ENCODE results near the gene IL1RL2.

Gene IL1RL2

DNA sequence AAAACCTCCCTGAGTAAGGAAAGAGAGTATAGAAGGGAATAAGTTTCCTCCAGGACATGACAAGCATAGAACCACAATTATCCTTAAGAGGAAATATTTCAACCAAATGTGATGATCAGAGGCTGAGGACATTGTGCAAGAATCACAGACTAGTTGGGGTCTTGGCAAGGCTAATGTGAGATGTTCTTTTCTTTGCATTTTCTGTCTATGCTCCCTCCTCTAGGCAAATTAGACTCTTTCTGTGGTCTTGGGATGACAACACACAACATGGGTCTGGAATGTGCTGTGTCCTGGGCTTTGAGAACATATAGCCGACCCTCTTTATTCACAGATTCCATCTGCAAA lies 92.5 kb downstream of the IL1RL2 start:
- Histone ChIP-seq H3K9ac (ENCODE audit: low read length) (no peak overlapping the region), H3K27ac (ENCODE audit: low read length) (no peak overlapping the region), H3K9me3 (ENCODE audit: control insufficient read depth, low read depth, low read length) (peaks cover 5% of the 10 kb centered on the region), H3K36me3 (ENCODE audit: control insufficient read depth, low read depth, low read length) (no peaks in the 10 kb centered on the region), H3K4me3 (ENCODE audit: low read length) (no peak overlapping the region), H3K27me3 (ENCODE audit: control insufficient read depth, insufficient read depth, low read length) (no peaks in the 10 kb centered on the region), H3K4me1 (ENCODE audit: control insufficient read depth, low read depth, low read length) (no peaks in the 10 kb centered on the region)

DNA sequence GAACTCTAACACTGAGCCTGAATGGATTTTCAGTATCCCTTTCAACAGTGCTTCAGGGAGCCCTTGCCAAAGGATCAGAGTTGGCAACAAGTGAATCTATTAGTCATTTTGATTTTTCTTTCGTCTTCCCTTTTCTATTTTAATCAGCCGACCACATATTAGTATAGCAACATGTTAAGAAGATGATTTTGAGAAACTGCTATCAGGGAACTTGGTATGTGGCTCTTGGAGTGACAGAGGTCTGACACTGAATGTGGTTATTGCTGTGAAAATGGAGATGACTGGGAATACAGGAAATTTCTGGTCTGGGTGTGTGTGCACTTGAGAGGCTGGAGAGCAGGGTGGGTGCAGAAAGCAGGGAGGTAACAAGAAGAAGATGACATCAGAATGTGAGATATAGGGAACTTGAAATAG lies 95.9 kb downstream of the IL1RL2 start:
- Histone ChIP-seq H3K27me3 (ENCODE audit: control insufficient read depth, insufficient read depth, low read length) (no peaks in the 10 kb centered on the region), H3K4me3 (ENCODE audit: low read length) (no peak overlapping the region), H3K9ac (ENCODE audit: low read length) (no peak overlapping the region), H3K27ac (ENCODE audit: low read length) (no peak overlapping the region), H3K9me3 (ENCODE audit: control insufficient read depth, low read depth, low read length) (no peaks in the 10 kb centered on the region), H3K36me3 (ENCODE audit: control insufficient read depth, low read depth, low read length) (no peaks in the 10 kb centered on the region), H3K4me1 (ENCODE audit: control insufficient read depth, low read depth, low read length) (no peaks in the 10 kb centered on the region)

DNA sequence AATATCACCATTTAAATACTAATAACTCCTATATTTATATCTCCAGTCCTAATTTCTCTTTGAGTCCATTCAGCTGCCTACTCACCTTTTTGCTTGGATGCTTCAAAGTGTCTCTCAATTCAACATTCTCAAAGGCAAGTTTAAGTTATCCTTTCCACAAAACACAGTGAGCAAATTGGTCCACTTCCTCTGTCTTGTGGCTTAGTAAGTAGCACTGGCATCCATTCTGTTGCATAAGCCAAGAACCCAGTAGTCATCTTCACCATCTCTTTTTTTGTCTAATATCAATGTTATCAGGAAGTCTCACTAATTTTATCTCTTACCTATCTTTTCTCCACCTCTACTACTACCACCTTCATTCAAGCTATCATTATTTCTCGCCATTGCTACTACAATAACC lies 97.2 kb downstream of the IL1RL2 start:
- no peak overlapping the region for H3K9ac ChIP-seq (ENCODE audit: low read length)
- H3K36me3 ChIP-seq (ENCODE audit: control insufficient read depth, low read depth, low read length): no peaks in the 10 kb centered on the region
- H3K27ac ChIP-seq (ENCODE audit: low read length): no peak overlapping the region
- no peaks in the 10 kb centered on the region for H3K4me1 ChIP-seq (ENCODE audit: control insufficient read depth, low read depth, low read length)
- no peak overlapping the region for H3K4me3 ChIP-seq (ENCODE audit: low read length)
- H3K27me3 ChIP-seq (ENCODE audit: control insufficient read depth, insufficient read depth, low read length): no peaks in the 10 kb centered on the region
- H3K9me3 ChIP-seq (ENCODE audit: control insufficient read depth, low read depth, low read length): no peaks in the 10 kb centered on the region

DNA sequence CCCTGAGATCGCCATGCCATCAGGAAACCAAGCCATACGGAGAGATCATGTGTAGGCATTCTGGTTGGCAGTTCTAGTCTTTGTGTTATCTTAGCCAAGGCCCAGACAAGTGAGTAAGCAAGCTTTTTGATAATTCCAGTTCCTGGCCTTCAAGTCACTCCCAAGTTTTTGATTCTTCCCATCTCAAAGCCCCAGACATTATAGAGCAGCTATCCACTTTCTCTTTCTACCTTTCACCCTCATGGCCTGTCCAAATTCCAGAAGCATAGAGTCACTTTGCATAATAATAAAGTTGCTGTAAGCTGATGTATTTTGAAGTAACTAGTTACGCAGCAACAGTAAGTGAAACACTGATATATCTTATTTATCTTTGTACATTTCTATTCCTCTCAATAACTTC lies 97.8 kb downstream of the IL1RL2 start:
- Histone ChIP-seq H3K9ac (ENCODE audit: low read length) (no peak overlapping the region), H3K27ac (ENCODE audit: low read length) (no peak overlapping the region), H3K4me3 (ENCODE audit: low read length) (no peak overlapping the region), H3K9me3 (ENCODE audit: control insufficient read depth, low read depth, low read length) (no peaks in the 10 kb centered on the region), H3K4me1 (ENCODE audit: control insufficient read depth, low read depth, low read length) (no peaks in the 10 kb centered on the region), H3K36me3 (ENCODE audit: control insufficient read depth, low read depth, low read length) (no peaks in the 10 kb centered on the region), H3K27me3 (ENCODE audit: control insufficient read depth, insufficient read depth, low read length) (no peaks in the 10 kb centered on the region)

DNA sequence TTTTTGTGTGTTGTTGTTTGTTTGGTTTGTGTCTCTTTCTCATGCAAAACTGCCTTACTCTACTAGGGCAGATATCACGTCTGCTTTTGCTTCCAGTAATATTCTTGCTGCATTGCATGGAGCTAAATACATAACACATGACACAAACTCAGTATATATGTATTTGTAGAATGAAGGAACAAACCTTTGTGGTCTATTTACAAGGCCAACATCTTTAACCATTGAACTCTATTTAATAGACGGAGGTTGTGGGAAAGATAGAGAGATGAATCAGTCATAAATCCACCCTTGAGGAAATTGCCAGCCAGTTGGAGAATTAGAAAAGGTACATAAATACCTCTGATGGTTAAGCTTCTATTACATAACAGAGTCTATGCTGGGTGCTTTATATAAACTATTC lies 98.5 kb downstream of the IL1RL2 start:
- no peaks in the 10 kb centered on the region for H3K27me3 ChIP-seq (ENCODE audit: control insufficient read depth, insufficient read depth, low read length)
- H3K9ac ChIP-seq (ENCODE audit: low read length): no peak overlapping the region
- no peaks in the 10 kb centered on the region for H3K9me3 ChIP-seq (ENCODE audit: control insufficient read depth, low read depth, low read length)
- no peak overlapping the region for H3K4me3 ChIP-seq (ENCODE audit: low read length)
- H3K4me1 ChIP-seq (ENCODE audit: control insufficient read depth, low read depth, low read length): no peaks in the 10 kb centered on the region
- no peaks in the 10 kb centered on the region for H3K36me3 ChIP-seq (ENCODE audit: control insufficient read depth, low read depth, low read length)
- no peak overlapping the region for H3K27ac ChIP-seq (ENCODE audit: low read length)

DNA sequence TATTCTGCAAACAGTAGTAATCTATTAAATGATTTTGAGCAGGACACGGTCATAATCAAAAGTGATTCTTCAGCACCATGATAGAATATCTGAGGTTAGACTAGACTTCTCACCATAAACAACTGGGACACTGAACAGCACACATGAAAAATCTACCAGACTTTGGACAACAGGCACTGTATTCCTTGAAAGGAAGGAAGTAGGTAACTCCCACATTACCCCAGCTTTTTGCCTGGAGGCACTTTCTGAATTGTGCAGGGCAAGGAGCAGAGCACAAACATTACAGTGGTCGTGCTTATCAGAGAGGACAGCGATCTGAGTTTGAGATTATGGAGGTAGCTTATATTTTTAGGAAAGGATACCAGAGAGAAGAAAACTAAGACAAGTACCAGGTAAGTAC lies 99.2 kb downstream of the IL1RL2 start:
- Histone ChIP-seq H3K9me3 (ENCODE audit: control insufficient read depth, low read depth, low read length) (no peaks in the 10 kb centered on the region), H3K36me3 (ENCODE audit: control insufficient read depth, low read depth, low read length) (no peaks in the 10 kb centered on the region), H3K4me1 (ENCODE audit: control insufficient read depth, low read depth, low read length) (no peaks in the 10 kb centered on the region), H3K9ac (ENCODE audit: low read length) (no peak overlapping the region), H3K27me3 (ENCODE audit: control insufficient read depth, insufficient read depth, low read length) (no peaks in the 10 kb centered on the region), H3K27ac (ENCODE audit: low read length) (no peak overlapping the region), H3K4me3 (ENCODE audit: low read length) (no peak overlapping the region)

DNA sequence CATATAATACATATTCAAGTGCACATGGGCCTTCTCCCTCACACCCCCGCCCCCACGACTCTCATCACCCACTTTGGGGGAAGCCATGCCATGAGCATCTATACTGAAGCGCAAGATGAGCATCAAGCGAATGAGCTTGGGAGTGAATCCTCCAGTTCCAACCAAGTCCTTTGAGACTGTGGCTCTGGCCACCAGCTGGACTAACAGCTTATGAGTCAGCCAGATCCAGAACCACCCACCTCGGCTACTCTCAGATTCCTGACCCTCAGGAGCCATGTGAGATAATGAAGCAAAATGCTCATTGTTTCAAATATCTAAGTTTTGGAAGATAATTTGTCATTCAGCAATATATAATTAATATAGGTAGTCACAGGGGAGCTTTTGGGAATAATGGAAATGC lies 102.3 kb downstream of the IL1RL2 start:
- Histone ChIP-seq H3K27me3 (ENCODE audit: control insufficient read depth, insufficient read depth, low read length) (no peaks in the 10 kb centered on the region), H3K36me3 (ENCODE audit: control insufficient read depth, low read depth, low read length) (no peaks in the 10 kb centered on the region), H3K9ac (ENCODE audit: low read length) (no peak overlapping the region), H3K9me3 (ENCODE audit: control insufficient read depth, low read depth, low read length) (no peaks in the 10 kb centered on the region), H3K4me1 (ENCODE audit: control insufficient read depth, low read depth, low read length) (no peaks in the 10 kb centered on the region), H3K4me3 (ENCODE audit: low read length) (no peak overlapping the region), H3K27ac (ENCODE audit: low read length) (no peak overlapping the region)

Data from iPS-18a (cell line).